ENCODE results near the gene RFX1. TPM values are rescaled to one million over a fixed set of nuclear protein-coding genes. Genes with fewer than 3 reads are reported as not detected.

RFX1 gene
- total RNA-seq, 1 donor from 2014 or later, result 15.7 TPM

- H3K27ac Mint-ChIP-seq (ENCODE audit: unreplicated experiment), result no peak overlapping the region
- no peaks in the 10 kb centered on the region for H3K27me3 Mint-ChIP-seq (ENCODE audit: unreplicated experiment)
- no peak for DNase-seq (ENCODE audit: extremely low spot score, unreplicated experiment)
- H3K9me3 Mint-ChIP-seq (ENCODE audit: unreplicated experiment), result no peaks in the 10 kb centered on the region
- no peaks in the 10 kb centered on the region for H3K36me3 Mint-ChIP-seq (ENCODE audit: unreplicated experiment)
- no peaks in the 10 kb centered on the region for H3K4me1 Mint-ChIP-seq (ENCODE audit: unreplicated experiment)
- no peak overlapping the region for H3K4me3 Mint-ChIP-seq (ENCODE audit: unreplicated experiment)
- TF ChIP-seq CTCF (IDR thresholded peaks at IDR 0.05), result no peak
Measured at GRCh38 chr19:13946414-13946813, 59.7 kb downstream of the RFX1 start.

GRCh38 chr19:13942023-13942684 is 64.0 kb downstream of the RFX1 start:
- peaks cover 3% of the 10 kb centered on the region for H3K4me1 Mint-ChIP-seq (ENCODE audit: unreplicated experiment)
- TF ChIP-seq CTCF (IDR thresholded peaks at IDR 0.05), result no peak
- H3K27ac Mint-ChIP-seq (ENCODE audit: unreplicated experiment), result no peak overlapping the region
- DNase-seq (ENCODE audit: extremely low spot score, unreplicated experiment), result no peak
- no peaks in the 10 kb centered on the region for H3K36me3 Mint-ChIP-seq (ENCODE audit: unreplicated experiment)
- H3K27me3 Mint-ChIP-seq (ENCODE audit: unreplicated experiment), result peaks cover 2% of the 10 kb centered on the region
- no peak overlapping the region for H3K4me3 Mint-ChIP-seq (ENCODE audit: unreplicated experiment)
- H3K9me3 Mint-ChIP-seq (ENCODE audit: unreplicated experiment), result no peaks in the 10 kb centered on the region

- peaks cover 2% of the 10 kb centered on the region for H3K27me3 Mint-ChIP-seq (ENCODE audit: unreplicated experiment)
- no peak within 1 kb of the TSS for H3K4me3 Mint-ChIP-seq (ENCODE audit: unreplicated experiment)
- TF ChIP-seq CTCF (IDR thresholded peaks at IDR 0.05), result no peak
- H3K4me1 Mint-ChIP-seq (ENCODE audit: unreplicated experiment), result peaks cover 3% of the 10 kb centered on the region
- H3K9me3 Mint-ChIP-seq (ENCODE audit: unreplicated experiment), result no peaks in the 10 kb centered on the region
- no peak within 1 kb of the TSS for H3K27ac Mint-ChIP-seq (ENCODE audit: unreplicated experiment)
- no peaks in the 10 kb centered on the region for H3K36me3 Mint-ChIP-seq (ENCODE audit: unreplicated experiment)
- no peak for DNase-seq (ENCODE audit: extremely low spot score, unreplicated experiment)
Measured at GRCh38 chr19:13938301-13939064, 67.6 kb downstream of the RFX1 start, which contains the start of gene PODNL1. Gene PODNL1 (minus strand): TSS chr19:13938417. CDS start chr19:13938181, 236 bp downstream.

GRCh38 chr19:13937479-13938300 is 68.4 kb downstream of the RFX1 start:
- H3K4me1 Mint-ChIP-seq (ENCODE audit: unreplicated experiment), result peaks cover 3% of the 10 kb centered on the region
- no peak for DNase-seq (ENCODE audit: extremely low spot score, unreplicated experiment)
- H3K27me3 Mint-ChIP-seq (ENCODE audit: unreplicated experiment), result peaks cover 2% of the 10 kb centered on the region
- no peaks in the 10 kb centered on the region for H3K9me3 Mint-ChIP-seq (ENCODE audit: unreplicated experiment)
- no peaks in the 10 kb centered on the region for H3K36me3 Mint-ChIP-seq (ENCODE audit: unreplicated experiment)
- no peak for TF ChIP-seq CTCF (IDR thresholded peaks at IDR 0.05)
- no peak overlapping the region for H3K27ac Mint-ChIP-seq (ENCODE audit: unreplicated experiment)
- H3K4me3 Mint-ChIP-seq (ENCODE audit: unreplicated experiment), result no peak overlapping the region
